A673 (cell line): ENCODE results near the gene UGT1A1. TPM values are rescaled to one million over a fixed set of nuclear protein-coding genes. Genes with fewer than 3 reads are reported as not detected.

Experiments used
- BruUV-seq: library from RNA; stranded (reverse); fragments of 400-500 nt; replicated peaks from 2 replicates; lab custom pipeline; 2021; lab: Mats Ljungman, UMichigan
- CTCF ChIA-PET: fragments of 300-600 bp; sonication (Branson Sonifier 250); formaldehyde crosslinking; loops from one replicate; lab custom pipeline; 2022; ENCODE audit warnings: antibody characterized with exemption; lab: Charles Lee
- POLR2A ChIA-PET: fragments of 300-600 bp; sonication (Branson Sonifier 250); formaldehyde crosslinking; loops from one replicate; lab custom pipeline; 2022; ENCODE audit warnings: antibody characterized with exemption; ENCODE audit not compliant: low non-redundant PET; lab: Charles Lee
- DNase-seq: peaks from one replicate; pipeline ENCODE4 v3.0.0-alpha.2; 2015; ENCODE audit warnings: low spot score
- H3K27ac ChIP-seq: fragments of 200-600 bp; sonication (generic); 2 replicates; pipeline ENCODE4 v1.5.1; 2016; ENCODE audit warnings: mixed run types, low read depth, mild to moderate bottlenecking, mixed read lengths, antibody characterized with exemption, low read length; ENCODE audit not compliant: poor library complexity, severe bottlenecking
- H3K27me3 ChIP-seq: fragments of 200-600 bp; sonication (generic); replicated peaks from 2 replicates; pipeline ENCODE4 v1.6.1; 2017; ENCODE audit warnings: mixed run types, low read depth, mild to moderate bottlenecking, mixed read lengths, antibody characterized with exemption, low read length; ENCODE audit not compliant: insufficient read depth, poor library complexity
- H3K36me3 ChIP-seq: fragments of 200-600 bp; sonication (generic); 2 replicates; pipeline ENCODE4 v1.6.1; 2016; ENCODE audit warnings: mixed run types, mild to moderate bottlenecking, mixed read lengths, antibody characterized with exemption, low read length; ENCODE audit not compliant: insufficient read depth, poor library complexity, severe bottlenecking
- H3K4me1 ChIP-seq: fragments of 200-600 bp; sonication (generic); 2 replicates; pipeline ENCODE4 v1.6.1; 2017; ENCODE audit warnings: mixed run types, mild to moderate bottlenecking, mixed read lengths, antibody characterized with exemption, low read length; ENCODE audit not compliant: insufficient read depth, poor library complexity, severe bottlenecking
- H3K4me3 ChIP-seq: fragments of 200-600 bp; sonication (generic); 2 replicates; pipeline ENCODE4 v1.5.1; 2016; ENCODE audit warnings: low read depth, mixed run types, mild to moderate bottlenecking, mixed read lengths, low read length; ENCODE audit not compliant: poor library complexity, severe bottlenecking
- H3K9me3 ChIP-seq: fragments of 200-600 bp; sonication (generic); 2 replicates; pipeline ENCODE4 v1.6.1; 2016; ENCODE audit warnings: mixed run types, low read depth, mild to moderate bottlenecking, mixed read lengths, antibody characterized with exemption, low read length; ENCODE audit not compliant: poor library complexity, severe bottlenecking
- CTCF ChIP-seq: fragments of 300-800, 200-600 bp; sonication (generic); conservative IDR thresholded peaks from 2 replicates; pipeline ENCODE4 v1.5.1; 2017; ENCODE audit warnings: low read depth, mild to moderate bottlenecking, antibody characterized with exemption, low read length, moderate library complexity, mixed read lengths
- EZH2 ChIP-seq: fragments of 200-600 bp; sonication (generic); IDR thresholded peaks from 2 replicates; pipeline ENCODE4 v1.6.1; 2017; ENCODE audit warnings: borderline replicate concordance, low read depth, mild to moderate bottlenecking, mixed read lengths, antibody characterized with exemption, low read length; ENCODE audit not compliant: poor library complexity, severe bottlenecking
- intact Hi-C: fragments of 100-400 bp; cut with micrococcal nuclease; formaldehyde crosslinking; loops from one replicate; pipeline ENCODE4 v1.10.0; 2022; ENCODE audit not compliant: unreplicated experiment
- total RNA-seq: library from RNA; stranded (reverse); gene quantifications from 2 replicates; pipeline ENCODE4 v1.2.3, GENCODE V29; 2021

Gene UGT1A1
- total RNA-seq, 1 experiment from 2014 or later, result not detected

- ChIA-PET CTCF (no interaction called here), POLR2A (no interaction called here)
- no peaks in the 10 kb centered on the region for H3K9me3 ChIP-seq
- intact Hi-C loops, result no loop called here
- H3K4me3 ChIP-seq, result no peak overlapping the region
- H3K27me3 ChIP-seq, result no peaks in the 10 kb centered on the region
- BruUV-seq, result no TSS peak
- no peak for DNase-seq
- no peak for TF ChIP-seq CTCF
- no peaks in the 10 kb centered on the region for H3K36me3 ChIP-seq
- no peak overlapping the region for H3K27ac ChIP-seq
- H3K4me1 ChIP-seq, result no peaks in the 10 kb centered on the region
Observed at GRCh38 chr2:233772153-233772552, 12.1 kb downstream of the UGT1A1 start.

- no peaks in the 10 kb centered on the region for H3K4me1 ChIP-seq
- no peak for DNase-seq
- no peaks in the 10 kb centered on the region for H3K36me3 ChIP-seq
- POLR2A ChIA-PET, result no interaction called here
- no peak overlapping the region for H3K4me3 ChIP-seq
- intact Hi-C loops, result no loop called here
- no peaks in the 10 kb centered on the region for H3K27me3 ChIP-seq
- H3K9me3 ChIP-seq, result no peaks in the 10 kb centered on the region
- H3K27ac ChIP-seq, result no peak overlapping the region
- no TSS peak for BruUV-seq
- CTCF ChIA-PET, result no interaction called here
- TF ChIP-seq CTCF, result no peak
Observed at GRCh38 chr2:233772583-233772982, 12.5 kb downstream of the UGT1A1 start.

GRCh38 chr2:233773854-233774253 is 13.8 kb downstream of the UGT1A1 start:
- Histone ChIP-seq H3K27ac (no peak overlapping the region), H3K4me3 (no peak overlapping the region), H3K4me1 (no peaks in the 10 kb centered on the region), H3K36me3 (no peaks in the 10 kb centered on the region), H3K9me3 (no peaks in the 10 kb centered on the region), H3K27me3 (no peaks in the 10 kb centered on the region)
- DNase-seq, result no peak
- no TSS peak for BruUV-seq
- ChIA-PET CTCF (no interaction called here), POLR2A (no interaction called here)
- TF ChIP-seq CTCF (no peak), EZH2 (no peak)
- intact Hi-C loops, result no loop called here
